ENCODE data around the gene BCORL1.

GRCh38 chrX:130105244-130105643, 122.8 kb downstream of the BCORL1 start:
- no peak for TF ChIP-seq CTCF (conservative IDR thresholded peaks at IDR 0.05; ENCODE audit: low read length)
- no peak for TF ChIP-seq EZH2phosphoT487 (IDR thresholded peaks at IDR 0.05; ENCODE audit: borderline replicate concordance, low read depth, low read length)

All from OCI-LY7 (cell line).